ENCODE measurements around the gene DOK4.

Gene DOK4

GRCh38 chr16:57518922-57519321 lies 32.6 kb upstream of the DOK4 start:
- no peak for DNase-seq (ENCODE audit: low read depth)

DNA sequence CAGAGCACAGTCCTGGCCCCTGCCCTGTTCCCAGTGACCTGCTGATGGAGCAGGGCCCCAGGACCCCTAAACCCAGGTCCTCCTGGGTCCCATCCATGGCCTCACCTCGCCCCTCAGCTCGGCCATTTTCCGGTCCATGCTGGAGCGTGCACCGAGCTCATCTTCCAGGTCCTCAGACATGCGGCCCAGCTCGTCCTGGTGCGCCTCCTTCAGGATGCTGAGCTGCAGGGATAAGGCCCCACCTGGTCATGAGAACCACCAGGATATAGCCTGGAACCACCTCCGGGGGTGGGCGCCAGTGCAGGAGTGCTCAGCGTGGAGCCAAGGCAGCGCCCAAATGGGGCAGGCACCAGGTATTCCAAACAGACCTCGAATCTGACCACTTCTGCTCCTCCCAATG lies 32.2 kb upstream of the DOK4 start:
- no peak for DNase-seq (ENCODE audit: low read depth)

- DNase-seq (ENCODE audit: low read depth), result no peak
Observed at GRCh38 chr16:57517397-57518367, 31.4 kb upstream of the DOK4 start.

DNA sequence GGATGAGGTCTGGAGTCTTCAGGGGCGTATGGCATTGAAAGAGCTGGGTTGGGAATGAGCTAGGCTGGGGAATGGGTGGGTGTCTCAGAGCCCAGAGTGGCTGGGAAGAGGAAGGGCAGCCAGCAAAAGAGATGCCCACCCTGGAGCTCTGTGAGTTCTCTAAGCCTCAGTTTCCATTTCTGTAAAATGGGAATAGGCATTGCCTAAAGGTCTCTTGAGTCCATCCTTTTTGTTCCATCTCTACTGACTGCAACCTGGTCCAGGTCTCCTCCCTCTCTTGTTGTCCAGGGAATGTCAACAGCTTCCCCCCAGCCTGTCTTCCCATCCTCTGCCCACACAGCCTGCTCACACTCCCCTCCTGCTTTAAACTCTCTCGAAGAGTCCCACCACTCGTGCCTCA lies 30.5 kb upstream of the DOK4 start:
- no peak for DNase-seq (ENCODE audit: low read depth)

DNA sequence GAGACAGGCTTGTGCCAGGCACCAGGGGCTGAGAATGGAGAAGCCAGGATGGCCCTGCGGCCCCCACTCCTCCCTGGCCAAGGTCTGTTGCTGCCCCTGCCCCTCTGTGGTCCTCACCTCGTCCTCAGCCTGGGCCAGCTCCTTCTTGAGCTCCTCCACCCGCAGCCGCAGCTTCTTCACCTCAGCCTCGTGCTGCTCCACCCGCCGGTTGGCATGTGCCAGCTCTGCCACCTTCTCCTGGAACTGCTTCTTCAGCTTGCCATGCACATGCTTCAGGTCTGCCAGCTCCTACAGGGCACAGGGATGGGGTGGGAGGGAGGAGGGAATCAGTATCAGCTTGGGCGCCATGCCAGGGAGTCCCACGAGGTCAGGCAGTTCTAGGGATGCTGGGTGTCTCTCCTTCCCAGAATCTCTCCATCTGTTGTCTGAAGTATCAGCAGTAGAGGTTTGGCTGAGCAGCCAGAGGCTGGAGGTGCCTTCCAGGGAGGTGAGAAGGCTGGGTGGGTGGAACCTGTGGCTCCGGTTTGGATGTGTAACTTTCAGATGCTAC lies 30.0 kb upstream of the DOK4 start:
- DNase-seq (ENCODE audit: low read depth), result no peak

DNA sequence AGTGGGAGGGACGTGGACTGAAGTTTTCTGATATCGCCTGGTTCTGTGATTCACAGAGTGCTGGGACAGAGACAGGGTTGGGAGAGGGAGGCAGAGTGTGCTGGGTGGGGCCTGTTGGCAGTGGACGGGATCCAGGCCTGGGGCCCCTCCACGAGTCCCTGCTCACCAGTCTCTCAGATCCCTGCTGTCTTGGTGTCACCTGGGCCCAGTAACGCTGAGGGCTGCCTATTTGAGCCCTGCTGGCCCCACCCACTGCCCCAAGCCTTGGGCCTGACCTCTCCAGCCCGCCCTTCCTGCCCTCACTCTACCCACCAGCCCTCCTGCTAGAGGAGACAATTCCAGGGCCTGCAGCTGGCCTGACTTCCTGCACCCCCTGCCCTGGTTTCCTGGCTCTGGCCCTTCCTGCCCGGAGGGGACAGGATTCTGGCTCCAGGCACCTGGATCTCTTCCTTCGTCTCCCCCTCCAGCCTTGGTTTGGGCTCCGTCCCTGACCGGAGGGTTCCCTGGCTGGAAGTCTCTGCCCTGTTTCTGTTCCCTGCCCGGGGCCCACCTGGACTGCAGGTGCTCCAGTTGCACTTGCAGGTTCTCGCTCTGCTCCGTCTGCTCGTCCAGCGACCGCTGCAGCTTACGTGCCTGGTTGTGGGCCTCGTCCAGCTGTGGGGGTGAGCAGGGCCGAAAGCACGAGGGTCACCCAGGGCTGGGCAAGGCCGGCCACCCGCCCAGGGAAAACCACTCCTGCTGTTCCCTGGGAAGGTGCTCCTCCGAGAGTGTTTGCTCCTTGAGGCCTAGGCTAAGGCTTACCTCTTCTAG lies 28.7 kb upstream of the DOK4 start:
- no peak for DNase-seq (ENCODE audit: low read depth)

- DNase-seq (ENCODE audit: low read depth), result no peak
Observed at GRCh38 chr16:57514371-57514770, 28.1 kb upstream of the DOK4 start.

- no peak for DNase-seq (ENCODE audit: low read depth)
Observed at GRCh38 chr16:57513371-57514102, 27.2 kb upstream of the DOK4 start.

- no peak for DNase-seq (ENCODE audit: low read depth)
Observed at GRCh38 chr16:57512296-57513001, 26.2 kb upstream of the DOK4 start.

DNA sequence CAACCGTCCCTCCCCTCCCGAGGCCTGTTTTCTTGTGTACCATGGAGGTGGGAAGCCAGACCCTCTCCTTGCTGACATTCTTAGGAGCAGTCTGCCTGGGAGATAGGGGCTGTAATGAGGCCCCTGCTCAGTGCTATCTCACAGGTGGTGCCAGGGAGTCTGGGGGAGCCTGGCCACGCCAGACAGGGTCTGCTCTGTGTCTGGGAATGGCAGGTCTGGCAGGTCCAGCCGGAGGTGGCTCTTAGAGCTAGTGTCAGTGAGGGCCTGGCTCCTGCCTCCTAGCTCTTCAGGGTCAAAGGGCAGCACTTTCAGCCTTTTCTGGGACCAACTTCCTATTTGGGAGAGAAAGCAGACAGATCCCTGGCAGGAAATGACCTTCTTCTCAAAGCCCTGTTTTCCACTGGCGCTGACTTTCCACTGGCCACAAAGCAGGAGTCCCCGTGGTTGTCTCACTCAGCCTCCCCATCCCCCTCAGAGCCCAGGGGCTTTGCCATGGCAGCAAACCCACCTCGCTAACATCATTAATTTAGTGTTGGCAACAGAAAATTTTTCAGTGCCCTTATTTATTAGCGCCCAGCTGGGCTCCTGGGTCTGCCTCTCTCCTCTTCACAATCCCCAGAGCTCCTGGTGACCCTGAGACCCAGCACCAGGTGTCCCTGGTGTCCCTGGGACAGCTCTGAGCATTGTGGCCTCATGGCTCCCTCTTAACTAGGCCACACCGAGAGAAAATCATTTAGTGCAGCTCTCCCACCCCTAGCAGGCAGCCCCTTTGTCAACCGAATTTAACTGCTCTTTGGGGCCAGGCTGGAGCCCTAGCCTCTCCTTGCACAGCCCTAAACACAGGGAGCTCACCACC lies 24.0 kb upstream of the DOK4 start:
- DNase-seq (ENCODE audit: low read depth), result no peak

- no peak for DNase-seq (ENCODE audit: low read depth)
Observed at GRCh38 chr16:57509231-57509923, 23.1 kb upstream of the DOK4 start.

- no peak for DNase-seq (ENCODE audit: low read depth)
Observed at GRCh38 chr16:57508035-57508425, 21.7 kb upstream of the DOK4 start.

- DNase-seq (ENCODE audit: low read depth), result no peak
Observed at GRCh38 chr16:57507136-57508034, 21.1 kb upstream of the DOK4 start.

DNA sequence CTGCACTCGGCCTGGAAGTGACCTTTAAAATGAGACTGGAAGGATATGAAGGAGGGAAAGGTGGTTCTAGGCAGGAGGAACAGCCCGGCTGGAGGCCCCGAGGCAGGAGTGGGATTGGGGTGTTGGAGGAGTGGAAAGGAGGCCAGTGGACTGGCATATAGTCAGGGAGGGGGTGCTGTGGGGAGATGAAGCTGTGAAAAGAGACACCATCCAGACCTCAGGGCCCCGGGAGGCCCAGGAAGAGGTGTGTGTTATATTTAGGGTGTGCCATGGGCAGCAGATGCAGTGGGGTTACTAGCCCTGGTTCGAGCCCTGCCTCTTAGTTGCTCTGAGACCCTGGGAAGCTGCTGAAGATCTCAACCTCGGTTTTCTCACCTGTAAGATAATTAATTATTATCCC lies 18.9 kb upstream of the DOK4 start:
- no peak for DNase-seq (ENCODE audit: low read depth)

GRCh38 chr16:57504491-57504890 lies 18.2 kb upstream of the DOK4 start:
- no peak for DNase-seq (ENCODE audit: low read depth)

GRCh38 chr16:57504001-57504400 lies 17.7 kb upstream of the DOK4 start:
- no peak for DNase-seq (ENCODE audit: low read depth)

GRCh38 chr16:57503366-57503765 lies 17.1 kb upstream of the DOK4 start:
- DNase-seq (ENCODE audit: low read depth), result no peak

DNA sequence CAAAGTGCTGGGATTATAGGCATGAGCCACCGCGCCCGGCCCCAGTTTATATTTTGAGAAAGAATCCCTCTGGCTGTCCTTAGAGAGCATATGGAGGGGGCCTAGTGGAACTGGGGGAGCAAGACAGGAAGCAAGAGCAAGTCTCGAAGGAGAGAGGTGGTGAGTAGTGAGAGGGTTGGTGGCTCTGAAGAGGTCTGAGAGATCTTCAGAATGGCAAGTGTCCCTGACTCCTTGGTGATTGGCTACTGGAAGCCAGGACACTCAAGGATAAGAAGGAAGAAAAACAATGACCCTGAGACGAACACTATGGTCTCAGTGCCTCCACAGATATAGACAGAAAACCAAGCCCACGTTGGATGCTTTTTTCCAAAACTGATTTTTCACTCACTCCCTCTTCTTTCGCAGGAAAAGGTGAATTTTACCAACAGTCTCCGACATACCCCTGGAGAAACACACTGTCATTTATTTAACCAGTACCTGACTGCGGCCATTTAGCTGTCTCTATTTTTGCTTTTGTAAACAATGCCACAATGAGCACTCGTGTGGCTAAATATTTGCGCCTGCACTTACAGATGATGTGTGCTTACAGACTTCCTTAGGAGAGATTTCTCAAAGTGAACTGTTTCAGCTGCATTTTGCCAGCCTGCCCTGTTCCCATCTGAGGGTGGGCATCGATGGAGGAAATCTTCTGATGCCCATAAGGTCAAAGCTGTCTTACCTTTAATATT lies 15.9 kb upstream of the DOK4 start:
- no peak for DNase-seq (ENCODE audit: low read depth)

Measured in activated gamma-delta T cell treated with anti-CD3 and anti-CD28 coated beads, Interleukin-2, amount 50 U/mL, for 16 hours (primary cell).